Measurements from ENCODE around the gene NYNRIN.
"Not testable (repeated sequence)": the region's sequence is repeated elsewhere in the genome, so short reads cannot be mapped to it uniquely, and the experiment has no call there.

Gene NYNRIN

GRCh38 chr14:24443053-24443665 lies 44.4 kb downstream of the NYNRIN start:
- no peak for DNase-seq (ENCODE audit: low spot score)

- not testable (repeated sequence) for DNase-seq (ENCODE audit: low spot score)
Observed at GRCh38 chr14:24450828-24451227, 52.0 kb downstream of the NYNRIN start.

GRCh38 chr14:24456980-24457379 lies 58.2 kb downstream of the NYNRIN start:
- DNase-seq (ENCODE audit: low spot score), result no peak

GRCh38 chr14:24458736-24459135 lies 59.9 kb downstream of the NYNRIN start:
- DNase-seq (ENCODE audit: low spot score), result no peak

- DNase-seq (ENCODE audit: low spot score), result no peak
Observed at GRCh38 chr14:24459331-24459730, 60.5 kb downstream of the NYNRIN start.

- no peak for DNase-seq (ENCODE audit: low spot score)
Observed at GRCh38 chr14:24461336-24461735, 62.5 kb downstream of the NYNRIN start.

- no peak for DNase-seq (ENCODE audit: low spot score)
Observed at GRCh38 chr14:24463017-24463883, 64.4 kb downstream of the NYNRIN start.

GRCh38 chr14:24463884-24464785 lies 65.3 kb downstream of the NYNRIN start:
- no peak for DNase-seq (ENCODE audit: low spot score)

- no peak for DNase-seq (ENCODE audit: low spot score)
Observed at GRCh38 chr14:24465368-24465767, 66.6 kb downstream of the NYNRIN start.

- no peak for DNase-seq (ENCODE audit: low spot score)
Observed at GRCh38 chr14:24465805-24466204, 67.0 kb downstream of the NYNRIN start.

Small RNA genes lying within 50 kb of the gene (small RNA-seq; reads per million reads assigned to genes)
- gene RF00026, result 0 reads per million in 2 experiments
